Measurements from ENCODE around the gene ZNF350.

DNA sequence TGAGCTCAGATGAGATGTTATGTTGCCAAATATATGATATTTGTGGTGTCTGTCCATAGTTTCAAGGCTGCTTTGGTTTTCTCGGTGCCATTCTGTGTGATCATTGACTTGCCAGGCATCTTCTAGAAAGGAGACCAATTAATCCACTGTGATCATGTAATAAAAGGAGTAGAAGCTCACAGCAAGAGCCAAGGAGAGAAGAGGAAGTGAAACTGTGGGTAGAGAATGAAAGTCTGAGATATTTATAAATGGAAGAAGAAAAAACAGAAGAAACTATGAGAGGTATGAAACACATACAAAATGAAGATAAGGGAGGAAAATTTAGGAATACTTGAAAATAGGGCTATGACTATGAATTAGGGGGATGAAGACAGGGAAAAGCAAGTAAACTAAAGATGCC is 70.5 kb downstream of the ZNF350 start:
- TF ChIP-seq REST (IDR thresholded peaks at IDR 0.05; ENCODE audit: insufficient read depth in 1 of 2, low read depth in 2 of 2, low read length in 2 of 2) (no peak), POLR2AphosphoS5 (IDR thresholded peaks at IDR 0.05; ENCODE audit: low read depth, low read length) (no peak), SIN3A (IDR thresholded peaks at IDR 0.05; ENCODE audit: borderline replicate concordance, insufficient read depth, low read length) (no peak), TAF1 (IDR thresholded peaks at IDR 0.05; ENCODE audit: borderline replicate concordance, insufficient read depth, low read length) (no peak)
